NK-92 (cell line): ENCODE results near the gene GBX1.

ENCODE experiments used
- DNase-seq: peaks from one replicate; lab custom pipeline; 2025; ENCODE audit not compliant: unreplicated experiment; lab: John Stamatoyannopoulos, UW

Gene GBX1

DNA sequence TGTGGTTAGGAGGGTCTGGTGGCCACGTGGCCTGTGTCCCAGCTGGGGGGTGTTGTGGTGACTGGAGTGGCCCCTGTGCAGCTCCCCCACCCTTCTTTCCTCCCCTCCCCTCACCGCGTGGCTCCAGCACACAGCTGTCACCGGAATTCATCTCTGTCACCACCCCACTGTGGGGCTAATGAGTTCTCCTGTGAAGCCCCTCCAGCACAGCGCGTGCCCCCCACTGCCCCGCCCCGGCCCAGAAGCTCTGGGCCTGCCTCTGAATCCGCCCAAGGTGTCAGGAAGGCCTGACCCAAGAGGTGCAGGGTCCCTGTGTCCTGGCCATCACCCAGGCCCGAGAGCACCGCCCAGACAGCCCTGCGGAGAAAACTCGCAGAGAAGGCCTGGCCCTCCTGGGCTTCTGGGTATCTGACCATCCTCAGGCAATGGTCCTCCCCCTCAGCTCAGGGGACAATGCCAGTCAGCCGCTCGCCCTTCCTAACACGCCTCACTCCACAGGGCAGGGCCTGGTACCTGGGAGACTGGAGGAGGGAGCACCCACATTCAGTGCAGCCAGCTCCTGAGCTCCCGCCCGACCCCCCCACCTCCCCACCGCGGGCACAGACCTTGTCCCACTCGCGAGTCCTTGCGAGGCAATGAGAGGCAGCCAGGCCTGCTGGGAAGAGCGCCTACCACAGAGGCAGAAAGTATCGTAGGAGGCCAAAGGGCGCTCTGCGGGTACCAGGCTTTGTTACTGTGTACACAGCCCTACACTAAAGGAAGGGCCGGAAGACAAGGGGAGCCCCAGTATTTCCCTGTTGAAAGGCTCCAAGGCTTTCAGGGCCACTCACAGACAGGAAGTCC is 38.2 kb downstream of the GBX1 start:
- DNase-seq = no peak

DNA sequence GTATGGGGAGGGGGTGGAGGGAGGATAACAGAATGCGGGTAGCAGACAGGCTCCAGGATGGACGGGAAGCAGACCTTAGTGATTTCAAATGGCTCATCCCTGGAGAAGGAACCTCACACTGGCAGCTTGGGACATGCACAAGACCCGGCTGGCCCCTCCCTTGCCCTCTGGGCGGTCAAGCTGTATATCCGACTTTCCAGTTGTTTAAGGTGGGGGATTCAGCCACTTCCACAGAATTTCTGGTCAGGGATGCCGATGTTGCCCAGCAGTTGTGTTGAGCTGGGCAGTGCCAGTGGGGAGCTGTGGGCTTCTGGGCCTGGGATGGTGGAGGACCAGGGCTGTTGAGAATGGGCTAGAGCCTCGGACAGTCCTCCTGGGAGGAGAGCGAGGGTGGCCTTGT is 38.8 kb downstream of the GBX1 start:
- no peak for DNase-seq

DNA sequence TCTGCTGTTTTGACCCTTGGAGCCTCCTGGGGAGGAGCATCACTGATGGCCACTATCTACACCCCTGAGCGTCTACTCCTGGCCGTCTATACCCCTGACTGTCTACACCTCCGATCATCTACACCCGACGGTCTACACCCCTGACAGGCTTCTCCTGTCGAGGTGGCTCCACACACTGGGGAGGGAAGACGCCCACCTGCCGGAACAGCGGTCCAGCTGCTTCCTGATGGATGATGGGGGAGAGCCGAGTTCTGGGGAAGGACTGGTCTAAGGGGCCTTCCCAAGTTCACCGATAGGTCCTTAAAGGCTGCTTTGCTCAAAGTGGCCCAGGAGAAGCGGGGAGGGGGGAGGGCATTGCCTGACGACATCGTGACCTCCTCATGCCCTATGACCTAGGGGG is 39.4 kb downstream of the GBX1 start:
- no peak for DNase-seq

DNA sequence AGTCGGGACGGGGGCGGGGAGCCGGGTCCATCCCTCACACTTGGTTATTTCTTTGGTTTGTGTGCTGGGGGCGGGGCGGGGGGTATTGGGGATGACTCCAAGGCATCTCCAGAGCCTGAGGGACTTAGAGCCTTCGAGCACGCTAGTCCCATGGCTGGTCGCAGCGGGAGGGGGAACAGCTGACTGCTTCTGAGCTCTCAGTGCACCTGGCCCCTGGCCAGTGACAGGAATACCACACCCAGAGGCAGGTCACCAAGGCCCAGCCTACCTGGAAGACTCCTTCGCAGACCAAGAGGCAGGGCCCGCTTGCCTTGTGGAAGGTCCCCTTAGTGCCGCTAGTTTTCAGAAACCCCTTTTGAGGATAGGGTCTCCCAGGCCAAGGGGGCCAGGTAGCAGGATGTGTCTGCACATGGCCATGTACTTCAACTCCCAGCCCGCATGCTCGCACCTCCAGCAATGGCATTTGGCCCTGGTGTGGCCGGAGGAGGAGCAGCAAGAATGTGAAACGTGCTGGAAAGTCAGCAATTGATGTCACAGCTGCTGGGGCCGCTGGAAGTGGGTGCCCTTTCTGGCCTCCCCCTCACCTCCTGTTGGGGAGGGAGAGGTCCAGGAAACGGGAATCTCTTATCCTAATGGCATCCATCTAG is 40.9 kb downstream of the GBX1 start:
- no peak for DNase-seq

DNA sequence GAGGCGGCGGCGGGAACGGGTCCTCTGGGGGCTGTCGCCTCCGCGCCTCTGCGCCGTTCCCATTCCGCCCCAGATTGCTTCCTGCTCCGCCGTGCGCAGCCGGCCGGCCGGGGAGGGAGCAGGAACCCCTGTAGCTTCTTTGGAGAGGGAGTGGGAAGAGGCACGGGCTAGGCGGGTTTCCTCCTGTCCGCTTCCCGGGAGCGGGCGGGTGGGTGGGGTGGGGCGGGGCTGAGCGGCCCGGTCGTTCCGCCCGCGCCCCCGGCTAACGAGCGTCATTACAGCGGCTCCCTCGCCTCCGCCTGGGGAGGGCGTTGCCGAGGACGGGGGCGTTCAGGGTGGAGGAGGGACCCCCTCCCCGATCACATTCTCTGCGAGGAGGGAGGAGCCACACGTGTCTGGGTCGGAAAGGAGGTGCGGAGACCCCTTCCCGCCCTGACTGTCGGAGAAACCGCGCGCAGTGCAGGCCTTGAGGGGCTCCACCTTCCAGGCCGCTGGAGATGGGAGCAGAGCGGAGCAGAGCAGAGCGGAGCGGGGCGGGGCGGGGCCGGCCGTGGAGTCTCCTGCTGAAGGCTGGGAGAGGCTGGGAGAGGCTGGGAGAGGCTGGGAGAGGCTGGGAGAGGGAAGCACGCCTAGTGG is 41.5 kb downstream of the GBX1 start:
- no peak for DNase-seq

GRCh38 chr7:151125470-151125845 is 42.0 kb downstream of the GBX1 start:
- no peak for DNase-seq

DNA sequence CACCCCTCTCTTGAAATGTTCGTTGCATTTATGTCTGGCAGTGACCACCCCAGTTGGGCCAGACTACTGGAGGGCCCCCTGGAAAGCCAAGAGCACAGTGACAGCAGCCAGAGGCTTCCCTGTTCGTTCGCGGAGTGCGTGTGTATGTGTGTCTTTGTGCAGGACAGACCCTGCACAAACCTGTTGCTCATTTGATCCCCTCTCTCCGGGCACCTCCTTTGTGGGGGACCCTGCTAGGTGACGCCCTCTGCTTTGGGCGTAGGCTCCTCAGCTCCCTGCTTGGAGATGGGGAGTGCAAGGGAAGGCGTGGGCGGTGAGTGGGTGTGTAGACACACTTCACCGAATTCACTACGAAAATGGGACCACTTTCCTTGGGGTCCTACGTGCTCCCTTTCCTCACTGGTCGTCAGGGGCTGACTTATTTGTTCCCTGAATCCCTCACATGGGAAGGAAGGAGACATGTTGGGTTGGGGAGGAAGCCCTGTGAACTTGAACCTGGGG is 42.5 kb downstream of the GBX1 start:
- DNase-seq = no peak

- no peak for DNase-seq
These were observed 43.0 kb downstream of the GBX1 start for GRCh38 chr7:151124481-151124880.

DNA sequence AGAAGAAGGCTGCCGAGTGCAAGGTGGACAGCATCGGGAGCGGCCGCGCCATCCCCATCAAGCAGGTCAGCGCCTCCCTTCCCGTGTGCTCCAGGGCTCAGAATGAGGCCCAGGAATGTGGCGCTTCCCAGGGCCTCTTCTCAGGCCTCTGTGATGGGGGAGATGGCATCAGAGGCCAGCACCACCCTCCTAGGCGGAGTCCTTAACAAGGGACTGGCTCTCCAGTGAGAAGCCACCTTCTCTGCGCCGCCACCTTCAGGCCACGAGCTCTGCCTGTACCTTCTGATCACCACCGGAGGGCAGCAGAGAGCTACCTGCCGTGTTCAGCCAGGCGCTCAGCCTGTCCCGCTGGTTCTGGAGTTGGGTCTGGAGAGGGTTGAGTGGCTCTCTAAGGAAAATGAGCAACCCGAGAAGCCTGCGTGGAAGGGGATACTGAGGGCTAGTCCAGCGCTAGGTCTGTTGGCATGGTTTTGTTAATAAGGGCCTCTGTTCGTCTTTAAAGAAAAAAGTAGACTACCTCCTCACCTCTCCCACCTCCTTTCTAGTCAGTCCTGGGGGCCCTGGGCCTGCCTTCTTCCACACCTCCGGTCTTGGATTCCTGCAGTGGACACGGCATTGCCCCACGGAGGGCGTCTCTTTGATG is 43.6 kb downstream of the GBX1 start:
- DNase-seq = peak; percentile 11

GRCh38 chr7:151123158-151123821 is 44.2 kb downstream of the GBX1 start:
- no peak for DNase-seq

DNA sequence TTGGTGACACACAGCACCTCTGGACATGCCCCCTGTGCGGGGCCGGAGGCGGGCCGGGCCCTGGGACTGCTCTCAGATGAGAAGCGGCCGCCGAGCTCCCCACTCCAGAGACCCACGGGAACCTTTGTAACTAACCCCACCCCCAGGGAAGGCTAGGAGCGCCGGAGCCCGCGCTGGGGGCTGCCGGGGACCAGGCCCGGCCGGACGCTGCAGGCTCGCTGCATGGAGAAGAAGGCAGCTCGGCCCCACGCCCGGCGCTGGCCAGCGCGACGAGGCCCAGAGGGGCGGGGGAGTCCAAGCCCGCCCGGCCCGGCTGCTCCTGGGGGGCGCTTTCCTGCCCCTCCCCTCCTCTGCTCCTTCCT is 44.7 kb downstream of the GBX1 start:
- no peak for DNase-seq

DNA sequence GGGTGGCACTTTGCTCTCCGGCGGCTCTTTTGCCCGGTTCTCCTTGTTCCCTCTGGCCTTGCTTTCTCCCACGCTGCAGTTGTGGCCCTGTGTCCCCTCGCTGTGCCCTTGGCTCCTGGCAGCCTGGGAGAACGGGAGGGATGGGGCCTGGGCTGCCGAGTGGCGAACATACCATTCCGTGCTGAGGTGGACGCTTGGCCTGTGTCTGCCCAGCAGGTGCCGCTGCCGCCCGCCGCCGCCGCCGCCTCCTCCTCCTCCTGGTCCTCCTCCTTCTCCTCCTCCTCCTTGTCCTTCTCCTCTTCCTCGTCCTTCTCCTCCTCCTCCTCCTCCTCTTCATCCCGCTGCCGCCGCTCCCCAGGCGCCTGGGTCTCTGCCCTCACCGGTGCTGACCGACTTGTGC is 45.2 kb downstream of the GBX1 start:
- no peak for DNase-seq

GRCh38 chr7:151121380-151122170 is 45.9 kb downstream of the GBX1 start:
- no peak for DNase-seq

DNA sequence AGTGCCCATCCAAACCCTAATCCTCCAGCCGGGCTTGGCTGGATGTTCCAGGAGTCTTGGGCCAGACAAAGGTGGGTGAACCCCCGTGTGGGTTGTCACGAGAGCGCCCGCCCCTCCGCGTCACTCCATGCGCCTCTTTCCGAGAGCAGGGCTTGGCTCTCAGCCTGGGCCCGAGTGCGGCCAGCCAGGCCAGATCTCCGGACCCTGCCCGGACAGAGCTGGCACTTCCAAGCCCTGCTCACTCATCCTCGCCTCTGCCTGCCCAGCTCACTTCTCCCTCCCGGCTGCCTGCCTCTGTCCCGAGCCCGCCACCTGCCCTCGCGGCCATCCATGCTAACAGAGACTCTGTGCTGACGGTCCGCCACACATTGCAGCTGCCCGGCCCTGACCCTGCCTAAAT is 46.6 kb downstream of the GBX1 start:
- no peak for DNase-seq

- DNase-seq = no peak
These were observed 47.6 kb downstream of the GBX1 start for GRCh38 chr7:151119902-151120301.

GRCh38 chr7:151119055-151119415 is 48.5 kb downstream of the GBX1 start:
- no peak for DNase-seq

DNA sequence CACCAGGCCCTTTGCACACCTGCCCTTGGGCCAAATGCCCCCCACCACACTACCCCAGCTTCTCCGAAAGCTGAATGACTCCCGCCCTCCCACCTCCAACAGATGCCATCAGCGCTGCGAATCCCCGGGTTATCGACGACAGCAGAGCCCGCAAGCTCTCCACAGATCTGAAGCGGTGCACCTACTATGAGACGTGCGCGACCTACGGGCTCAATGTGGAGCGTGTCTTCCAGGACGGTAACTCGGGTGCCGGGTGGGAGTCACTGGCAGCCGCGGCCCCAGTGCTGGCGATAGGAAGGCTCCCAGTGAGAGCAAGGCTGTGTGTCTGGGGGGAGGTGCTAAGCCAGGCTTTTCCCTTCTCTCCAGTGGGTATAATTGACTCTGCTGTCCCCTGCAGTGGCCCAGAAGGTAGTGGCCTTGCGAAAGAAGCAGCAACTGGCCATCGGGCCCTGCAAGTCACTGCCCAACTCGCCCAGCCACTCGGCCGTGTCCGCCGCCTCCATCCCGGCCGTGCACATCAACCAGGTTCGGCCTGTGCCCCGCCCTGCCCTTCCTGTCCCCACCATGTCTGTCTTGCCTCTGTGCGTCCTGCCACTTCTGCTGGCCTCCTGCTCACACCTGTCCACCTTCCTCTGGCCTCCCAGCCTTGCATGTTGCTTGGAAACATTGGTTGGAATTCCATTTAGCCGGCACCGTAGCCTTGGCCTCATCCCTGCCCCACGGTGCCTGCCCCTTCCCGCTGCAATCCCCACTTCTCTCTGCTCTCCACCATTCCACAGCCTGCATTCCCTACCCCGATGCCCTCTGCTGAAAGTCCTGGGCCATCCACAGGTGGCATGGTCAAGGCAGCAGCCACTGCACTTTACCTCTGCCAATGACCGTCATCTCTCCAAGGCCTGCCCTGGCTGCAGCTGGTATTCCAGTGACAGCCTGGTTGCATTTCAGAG is 49.1 kb downstream of the GBX1 start:
- no peak for DNase-seq

DNA sequence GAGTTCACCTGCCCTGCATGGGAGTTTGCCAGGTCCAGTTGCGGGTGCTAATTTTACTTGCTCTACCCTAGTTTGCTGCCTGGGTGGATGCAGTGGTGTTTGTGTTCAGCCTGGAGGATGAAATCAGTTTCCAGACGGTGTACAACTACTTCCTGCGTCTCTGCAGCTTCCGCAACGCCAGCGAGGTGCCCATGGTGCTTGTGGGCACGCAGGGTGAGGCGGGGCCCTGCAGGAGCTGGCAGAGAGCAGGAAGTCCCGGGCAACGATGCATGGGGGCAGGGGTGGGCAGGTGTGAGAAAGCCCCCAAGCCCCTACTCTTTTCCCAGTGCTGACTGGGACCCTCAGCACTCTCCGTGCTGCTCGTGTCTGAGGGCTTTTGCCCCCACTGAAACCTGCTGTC is 49.9 kb downstream of the GBX1 start:
- no peak for DNase-seq
